ENCODE data around the gene PALS2. TPM values are rescaled to one million over a fixed set of nuclear protein-coding genes. Genes with fewer than 3 reads are reported as not detected.

Gene PALS2
- total and polyA plus RNA-seq, 11 donors: 0.46 to 12.8 (median 5.6) TPM

GRCh38 chr7:24611130-24611529 lies 37.9 kb downstream of the PALS2 start:
- peaks cover 0 to 9% (median 0%) of the 10 kb centered on the region in 12 donors for H3K9me3 ChIP-seq
- 49 to 64% (median 55%) methylated on average over 3 of the region's 3 CpGs for WGBS, 4 donors
- H3K27ac ChIP-seq: no peak overlapping the region
- H3K4me1 ChIP-seq: no peaks in the 10 kb centered on the region
- no peaks in the 10 kb centered on the region for H3K27me3 ChIP-seq
- ATAC-seq: no peak
- no peaks in the 10 kb centered on the region for H3K36me3 ChIP-seq
- intact Hi-C loops (cut with DNase I): no loop called here
- TF ChIP-seq CTCF (IDR thresholded peaks at IDR 0.05): no peak
- no peak for TF ChIP-seq POLR2A (IDR thresholded peaks at IDR 0.05)
- no peak overlapping the region for H3K4me3 ChIP-seq
- no peak for DNase-seq

- Histone ChIP-seq H3K4me1 (no peaks in the 10 kb centered on the region), H3K27ac (no peak overlapping the region), H3K27me3 (no peaks in the 10 kb centered on the region), H3K36me3 (no peaks in the 10 kb centered on the region), H3K9me3 (peaks cover 0 to 33% (median 3%) of the 10 kb centered on the region in 12 donors), H3K4me3 (no peak overlapping the region)
- intact Hi-C loops (cut with DNase I): no loop called here
- 74 to 79% (median 78%) methylated on average over 2 of the region's 2 CpGs for WGBS, 4 donors
- no peak for TF ChIP-seq CTCF (IDR thresholded peaks at IDR 0.05)
- no peak for TF ChIP-seq POLR2A (IDR thresholded peaks at IDR 0.05)
- DNase-seq (peak in 1 of 5 donors; percentile 48), ATAC-seq (no peak)
Observed at GRCh38 chr7:24617957-24618616, 44.8 kb downstream of the PALS2 start.

- ATAC-seq: no peak
- no peak for DNase-seq
- H3K27ac ChIP-seq: no peak overlapping the region
- TF ChIP-seq POLR2A (IDR thresholded peaks at IDR 0.05) (no peak), CTCF (IDR thresholded peaks at IDR 0.05) (no peak)
- no peak overlapping the region for H3K4me3 ChIP-seq
- H3K27me3 ChIP-seq: no peaks in the 10 kb centered on the region
- no peaks in the 10 kb centered on the region for H3K4me1 ChIP-seq
- 88 to 93% (median 90%) methylated on average over 3 of the region's 3 CpGs for WGBS, 4 donors
- peaks cover 0 to 33% (median 3%) of the 10 kb centered on the region in 12 donors for H3K9me3 ChIP-seq
- H3K36me3 ChIP-seq: no peaks in the 10 kb centered on the region
- intact Hi-C loops (cut with DNase I): no loop called here
Observed at GRCh38 chr7:24619978-24620377, 46.7 kb downstream of the PALS2 start.

GRCh38 chr7:24622646-24623182 lies 49.5 kb downstream of the PALS2 start:
- Histone ChIP-seq H3K4me1 (no peaks in the 10 kb centered on the region), H3K27ac (no peak overlapping the region), H3K9me3 (peaks cover 0 to 14% (median 0%) of the 10 kb centered on the region in 12 donors), H3K4me3 (no peak overlapping the region), H3K27me3 (no peaks in the 10 kb centered on the region), H3K36me3 (no peaks in the 10 kb centered on the region)
- intact Hi-C loops (cut with DNase I): no loop called here
- WGBS, 4 donors: 19 to 22% (median 20%) methylated on average over 1 of the region's 1 CpG
- ATAC-seq (no peak), DNase-seq (no peak)
- no peak for TF ChIP-seq CTCF (IDR thresholded peaks at IDR 0.05)

Other genes starting within 250 kb of the PALS2 start
- gene GSDME, start 184.0 kb downstream of the PALS2 start, total RNA-seq: 10 to 100 TPM in 2 of 9 donors, 1 to 10 TPM in 7; 2.6 to 17.4 (median 4.9) TPM
- 1 to 10 TPM; 2.6 to 5.8 TPM for gene GSDME, start 184.0 kb downstream of the PALS2 start, polyA plus RNA-seq

Data from heart left ventricle (tissue), 16 donors.